Peyer's patch (tissue), 4 donors: ENCODE data around the gene MPPED2. TPM values are rescaled to one million over a fixed set of nuclear protein-coding genes. Genes with fewer than 3 reads are reported as not detected.

ENCODE experiments used
- DNase-seq, 3 donors: peaks; one replicate each; pipeline ENCODE4 v3.0.0-alpha.2; 2017 to 2019
- H3K27ac ChIP-seq, 4 donors: fragments of 200-600 bp; sonication (generic); one replicate each; pipeline ENCODE4 v1.5.1; 2016 to 2019
- H3K27me3 ChIP-seq, 2 donors: fragments of 200-600 bp; sonication (generic); one replicate each; pipeline ENCODE4 v1.5.1; 2019
- H3K36me3 ChIP-seq, 3 donors: fragments of 200-600 bp; sonication (generic); one replicate each; pipeline ENCODE4 v1.5.1; 2016 to 2019
- H3K4me1 ChIP-seq, 4 donors: fragments of 200-600 bp; sonication (generic); one replicate each; pipeline ENCODE4 v1.5.1; 2016 to 2019
- H3K4me3 ChIP-seq, 4 donors: fragments of 200-600 bp; sonication (generic); 1 replicate in 3 of 4; 2 replicates in 1 of 4; pipeline ENCODE4 v1.5.1; 2016 to 2019; ENCODE audit warnings: mild to moderate bottlenecking in 1 of 4
- H3K9me3 ChIP-seq, 4 donors: fragments of 200-600 bp; sonication (generic); one replicate each; pipeline ENCODE4 v1.5.1; 2016 to 2019; ENCODE audit warnings: mild to moderate bottlenecking in 1 of 4
- CTCF ChIP-seq, 6 experiments: fragments of 450-650 bp in 4 of 6; fragments of 200-600 bp in 2 of 6; sonication (generic) in 1 of 6; IDR thresholded peaks; one replicate each; pipeline ENCODE4 v1.5.1; 2017 to 2019; ENCODE audit warnings: antibody characterized with exemption in 6 of 6, mild to moderate bottlenecking in 3 of 6, moderate library complexity in 1 of 6
- POLR2A ChIP-seq, 2 donors: fragments of 450-650 bp; IDR thresholded peaks; one replicate each; pipeline ENCODE4 v1.5.1; 2017; ENCODE audit warnings: antibody characterized with exemption in 2 of 2, mild to moderate bottlenecking in 2 of 2, moderate library complexity in 2 of 2
- total RNA-seq, 4 donors: library from RNA; depleted of rRNA; stranded (reverse); fragments of >200 nt; gene quantifications; one replicate each; pipeline ENCODE4 v1.1.0, GENCODE V29; 2016

MPPED2 gene
- total RNA-seq, 4 donors from 2014 or later = 1.5 TPM; not detected in 3

DNA sequence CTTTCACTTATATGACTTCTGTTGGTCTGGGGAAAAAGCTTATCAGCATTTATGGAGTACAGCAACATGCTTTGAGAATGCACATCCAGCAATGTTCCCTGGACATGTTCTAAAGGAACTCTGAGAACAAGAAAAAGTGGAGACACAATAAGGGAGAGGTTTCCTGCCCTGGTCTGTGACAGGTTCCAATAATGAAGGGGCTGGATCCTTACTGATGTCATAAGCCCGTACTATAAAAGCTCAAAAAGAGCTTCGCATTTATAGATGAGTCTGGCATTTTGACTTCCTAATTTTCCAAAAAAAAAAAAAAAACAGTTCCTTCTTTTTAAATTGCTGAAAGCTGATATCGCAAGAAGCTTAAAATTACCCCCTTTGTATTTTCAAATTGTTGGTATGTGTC lies 129.1 kb downstream of the MPPED2 start:
- no peak for DNase-seq
- Histone ChIP-seq H3K4me3 (no peak overlapping the region), H3K36me3 (no peaks in the 10 kb centered on the region), H3K27ac (no peak overlapping the region), H3K4me1 (no peaks in the 10 kb centered on the region), H3K27me3 (no peaks in the 10 kb centered on the region), H3K9me3 (no peaks in the 10 kb centered on the region)
- no peak for TF ChIP-seq CTCF (IDR thresholded peaks at IDR 0.05)
- no peak for TF ChIP-seq POLR2A (IDR thresholded peaks at IDR 0.05)

- TF ChIP-seq POLR2A (IDR thresholded peaks at IDR 0.05) = no peak
- TF ChIP-seq CTCF (IDR thresholded peaks at IDR 0.05) = no peak
- Histone ChIP-seq H3K4me3 (no peak overlapping the region), H3K4me1 (no peaks in the 10 kb centered on the region), H3K27ac (no peak overlapping the region), H3K36me3 (no peaks in the 10 kb centered on the region), H3K9me3 (no peaks in the 10 kb centered on the region), H3K27me3 (no peaks in the 10 kb centered on the region)
- no peak for DNase-seq
Observed at GRCh38 chr11:30455025-30455424, 131.1 kb downstream of the MPPED2 start.

DNA sequence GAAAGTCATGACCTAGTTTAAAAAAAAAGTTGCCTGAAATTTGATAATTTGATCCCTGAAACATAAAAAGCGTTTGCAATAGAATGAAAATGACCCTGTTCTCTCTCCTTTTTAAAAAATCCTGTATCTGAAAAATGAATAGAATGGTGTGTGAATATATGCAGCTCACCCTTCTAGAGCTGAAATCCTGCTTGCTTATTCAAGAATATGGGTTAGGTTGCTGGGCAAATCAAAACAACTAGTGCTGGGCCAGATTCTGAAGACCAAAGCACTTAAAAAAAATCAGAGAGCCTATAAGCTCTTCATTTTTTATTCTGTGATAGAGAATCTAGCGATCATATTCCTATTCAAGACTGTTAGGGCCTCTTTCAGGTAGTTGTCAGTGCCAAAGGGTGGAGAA lies 131.6 kb downstream of the MPPED2 start:
- H3K4me3 ChIP-seq = no peak overlapping the region
- DNase-seq = no peak
- no peaks in the 10 kb centered on the region for H3K4me1 ChIP-seq
- H3K36me3 ChIP-seq = no peaks in the 10 kb centered on the region
- H3K27ac ChIP-seq = no peak overlapping the region
- no peaks in the 10 kb centered on the region for H3K27me3 ChIP-seq
- H3K9me3 ChIP-seq = no peaks in the 10 kb centered on the region
- no peak for TF ChIP-seq CTCF (IDR thresholded peaks at IDR 0.05)

DNA sequence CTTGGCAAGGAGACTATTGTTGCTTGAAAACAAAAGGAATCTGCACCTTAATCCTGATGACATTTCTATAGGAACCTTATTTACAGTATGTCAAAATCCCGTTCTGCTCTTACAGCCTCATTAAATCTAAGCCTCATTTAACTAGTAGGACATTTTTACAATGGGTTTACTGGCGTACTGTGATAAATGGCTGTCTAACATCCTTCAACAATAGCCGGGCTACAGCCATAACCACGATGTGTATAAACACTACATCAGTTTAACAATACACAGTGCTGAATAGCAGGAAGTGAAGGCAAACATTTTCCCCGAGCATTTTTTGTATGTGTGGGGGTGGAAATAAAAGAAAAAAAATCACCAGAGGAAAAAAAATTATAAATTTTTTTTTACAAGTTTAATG lies 132.0 kb downstream of the MPPED2 start:
- Histone ChIP-seq H3K36me3 (no peaks in the 10 kb centered on the region), H3K4me1 (no peaks in the 10 kb centered on the region), H3K27me3 (no peaks in the 10 kb centered on the region), H3K4me3 (no peak overlapping the region), H3K27ac (no peak overlapping the region), H3K9me3 (no peaks in the 10 kb centered on the region)
- no peak for DNase-seq
- TF ChIP-seq CTCF (IDR thresholded peaks at IDR 0.05) (no peak), POLR2A (IDR thresholded peaks at IDR 0.05) (no peak)

- TF ChIP-seq POLR2A (IDR thresholded peaks at IDR 0.05) (no peak), CTCF (IDR thresholded peaks at IDR 0.05) (no peak)
- Histone ChIP-seq H3K4me1 (no peaks in the 10 kb centered on the region), H3K27me3 (no peaks in the 10 kb centered on the region), H3K36me3 (no peaks in the 10 kb centered on the region), H3K27ac (no peak overlapping the region), H3K9me3 (no peaks in the 10 kb centered on the region), H3K4me3 (no peak overlapping the region)
- DNase-seq = no peak
Observed at GRCh38 chr11:30453705-30454104, 132.4 kb downstream of the MPPED2 start.

GRCh38 chr11:30452842-30453241 lies 133.3 kb downstream of the MPPED2 start:
- TF ChIP-seq POLR2A (IDR thresholded peaks at IDR 0.05) (no peak), CTCF (IDR thresholded peaks at IDR 0.05) (no peak)
- no peaks in the 10 kb centered on the region for H3K4me1 ChIP-seq
- no peaks in the 10 kb centered on the region for H3K27me3 ChIP-seq
- no peak overlapping the region for H3K4me3 ChIP-seq
- H3K27ac ChIP-seq = no peak overlapping the region
- DNase-seq = no peak
- H3K36me3 ChIP-seq = no peaks in the 10 kb centered on the region
- H3K9me3 ChIP-seq = no peaks in the 10 kb centered on the region
